ENCODE results near the gene ZNF675.

DNA sequence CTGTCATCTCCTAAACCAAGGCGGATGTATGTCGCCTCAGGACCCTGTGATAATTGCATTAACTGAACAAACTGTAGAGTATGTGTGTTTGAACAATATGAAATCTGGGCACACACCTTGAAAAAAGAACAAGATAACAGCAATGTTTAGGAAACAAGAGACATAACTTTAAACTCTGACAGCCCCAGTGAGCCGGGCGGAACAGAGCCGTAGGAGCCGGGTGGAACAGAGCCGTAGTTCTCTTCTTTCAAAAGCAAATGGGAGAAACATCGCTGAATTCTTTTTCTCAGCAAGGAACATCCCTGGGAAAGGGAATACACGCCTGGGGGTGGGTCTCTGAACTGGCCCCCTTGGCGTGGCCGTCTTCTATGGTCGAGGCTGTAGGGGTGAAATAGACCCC, 31.8 kb upstream of the ZNF675 start:
- TF ChIP-seq CTCF (conservative IDR thresholded peaks at IDR 0.05; ENCODE audit: low read length) (no peak), EZH2phosphoT487 (IDR thresholded peaks at IDR 0.05; ENCODE audit: borderline replicate concordance, low read depth, low read length) (no peak)

Data from OCI-LY7 (cell line).